Fibroblast of mammary gland (primary cell): ENCODE measurements around the gene KPTN.

ENCODE experiments used
- DNase-seq: peaks from one replicate; pipeline ENCODE4 v3.0.0-alpha.2; 2010; ENCODE audit warnings: low read depth
- H3K4me3 ChIP-seq: 2 replicates; pipeline ENCODE4 v1.5.1; 2011; ENCODE audit warnings: low read depth, mild to moderate bottlenecking, low read length, moderate library complexity; ENCODE audit not compliant: control insufficient read depth
- TF ChIP-seq, protein P1 (sequence below): conservative IDR thresholded peaks from 2 replicates; pipeline ENCODE4 v1.5.1; 2011; ENCODE audit warnings: low read depth, low read length, inconsistent platforms; ENCODE audit not compliant: control insufficient read depth, insufficient read depth

KPTN gene

DNA sequence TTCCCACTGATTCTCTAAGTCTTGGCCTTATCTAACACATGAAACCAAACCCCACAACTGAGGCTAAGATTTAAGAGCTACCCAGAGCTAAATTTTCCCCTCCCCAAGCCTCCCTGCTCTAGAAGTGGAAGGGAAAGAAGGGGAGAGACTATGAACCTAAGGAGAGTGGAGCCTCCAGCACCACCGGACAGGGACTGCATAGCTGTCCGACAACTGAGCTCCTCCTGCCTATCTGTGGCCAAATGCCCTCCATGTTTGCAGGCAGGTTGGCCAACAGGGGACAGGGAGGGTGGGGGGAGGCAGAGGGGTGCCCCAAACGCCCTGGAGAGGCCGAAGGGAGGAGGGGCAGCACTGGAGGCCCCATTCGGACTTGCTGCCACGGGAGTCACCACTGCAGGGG lies 36.8 kb upstream of the KPTN start:
- DNase-seq = no peak
- TF ChIP-seq, protein P1, sequence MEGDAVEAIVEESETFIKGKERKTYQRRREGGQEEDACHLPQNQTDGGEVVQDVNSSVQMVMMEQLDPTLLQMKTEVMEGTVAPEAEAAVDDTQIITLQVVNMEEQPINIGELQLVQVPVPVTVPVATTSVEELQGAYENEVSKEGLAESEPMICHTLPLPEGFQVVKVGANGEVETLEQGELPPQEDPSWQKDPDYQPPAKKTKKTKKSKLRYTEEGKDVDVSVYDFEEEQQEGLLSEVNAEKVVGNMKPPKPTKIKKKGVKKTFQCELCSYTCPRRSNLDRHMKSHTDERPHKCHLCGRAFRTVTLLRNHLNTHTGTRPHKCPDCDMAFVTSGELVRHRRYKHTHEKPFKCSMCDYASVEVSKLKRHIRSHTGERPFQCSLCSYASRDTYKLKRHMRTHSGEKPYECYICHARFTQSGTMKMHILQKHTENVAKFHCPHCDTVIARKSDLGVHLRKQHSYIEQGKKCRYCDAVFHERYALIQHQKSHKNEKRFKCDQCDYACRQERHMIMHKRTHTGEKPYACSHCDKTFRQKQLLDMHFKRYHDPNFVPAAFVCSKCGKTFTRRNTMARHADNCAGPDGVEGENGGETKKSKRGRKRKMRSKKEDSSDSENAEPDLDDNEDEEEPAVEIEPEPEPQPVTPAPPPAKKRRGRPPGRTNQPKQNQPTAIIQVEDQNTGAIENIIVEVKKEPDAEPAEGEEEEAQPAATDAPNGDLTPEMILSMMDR = no peak
- no peak overlapping the region for H3K4me3 ChIP-seq

DNA sequence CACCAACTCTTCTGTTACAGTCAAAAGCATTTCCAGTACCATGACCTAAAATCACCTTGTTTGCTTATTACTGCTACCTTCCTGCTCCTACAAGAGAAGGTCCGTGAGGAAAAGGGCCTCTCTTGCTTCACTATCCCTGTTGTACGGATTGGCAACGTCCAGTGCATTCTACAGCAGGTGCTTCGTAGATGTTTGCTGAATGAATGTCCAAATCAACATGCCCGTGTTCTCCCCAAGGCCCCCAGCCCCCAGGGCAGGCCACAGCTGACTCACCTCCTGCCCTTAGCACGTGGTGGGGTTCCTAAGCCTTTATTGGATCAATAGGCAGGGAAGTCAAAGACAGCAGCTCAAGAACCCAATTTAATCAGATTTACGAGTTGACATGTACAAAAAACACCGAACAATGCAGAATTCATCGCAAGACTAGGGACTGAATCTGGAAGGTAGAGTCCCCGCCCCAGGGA lies 36.4 kb upstream of the KPTN start:
- TF ChIP-seq, protein P1 = no peak
- H3K4me3 ChIP-seq = no peak overlapping the region
- DNase-seq = no peak

DNA sequence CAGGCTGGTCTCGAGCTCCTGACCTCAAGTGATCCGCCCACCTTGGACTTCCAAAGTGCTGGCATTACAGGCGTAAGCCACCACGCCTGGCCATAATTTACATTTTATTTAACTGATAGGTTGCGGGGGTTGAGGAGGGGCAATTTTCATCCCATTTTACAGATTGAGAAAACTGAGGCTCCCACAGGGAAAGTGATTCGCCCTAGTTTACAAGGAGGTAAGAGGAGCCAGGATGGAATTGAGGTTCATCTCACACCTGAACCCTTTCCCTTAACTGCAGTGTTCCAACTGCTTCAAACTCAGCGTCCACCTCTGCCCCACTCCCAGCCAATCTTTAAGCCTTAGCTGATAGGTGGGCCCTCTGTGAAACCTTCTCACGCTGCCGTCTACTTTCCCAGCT lies 34.8 kb upstream of the KPTN start:
- no peak overlapping the region for H3K4me3 ChIP-seq
- TF ChIP-seq, protein P1 = no peak
- DNase-seq = no peak

DNA sequence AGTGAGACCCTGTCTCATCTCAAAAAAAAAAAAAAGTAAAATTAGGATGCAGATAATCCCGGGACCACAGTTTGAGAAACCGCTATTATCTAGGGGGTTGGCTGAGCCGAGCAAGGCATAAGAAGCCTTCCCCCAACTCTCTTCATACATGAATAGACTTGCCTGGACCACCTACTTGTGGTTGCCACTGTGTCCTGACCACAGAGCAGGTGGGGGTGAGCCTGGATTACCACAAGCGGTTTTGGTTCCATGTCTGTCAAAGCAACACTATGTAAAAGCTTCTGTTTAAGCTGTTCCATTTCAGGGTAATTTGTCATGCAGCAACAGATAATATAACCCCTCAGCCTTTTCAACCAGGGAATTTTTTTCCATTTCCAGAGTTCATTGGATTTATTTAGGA lies 34.1 kb upstream of the KPTN start:
- TF ChIP-seq, protein P1 = no peak
- no peak for DNase-seq
- H3K4me3 ChIP-seq = no peak overlapping the region

DNA sequence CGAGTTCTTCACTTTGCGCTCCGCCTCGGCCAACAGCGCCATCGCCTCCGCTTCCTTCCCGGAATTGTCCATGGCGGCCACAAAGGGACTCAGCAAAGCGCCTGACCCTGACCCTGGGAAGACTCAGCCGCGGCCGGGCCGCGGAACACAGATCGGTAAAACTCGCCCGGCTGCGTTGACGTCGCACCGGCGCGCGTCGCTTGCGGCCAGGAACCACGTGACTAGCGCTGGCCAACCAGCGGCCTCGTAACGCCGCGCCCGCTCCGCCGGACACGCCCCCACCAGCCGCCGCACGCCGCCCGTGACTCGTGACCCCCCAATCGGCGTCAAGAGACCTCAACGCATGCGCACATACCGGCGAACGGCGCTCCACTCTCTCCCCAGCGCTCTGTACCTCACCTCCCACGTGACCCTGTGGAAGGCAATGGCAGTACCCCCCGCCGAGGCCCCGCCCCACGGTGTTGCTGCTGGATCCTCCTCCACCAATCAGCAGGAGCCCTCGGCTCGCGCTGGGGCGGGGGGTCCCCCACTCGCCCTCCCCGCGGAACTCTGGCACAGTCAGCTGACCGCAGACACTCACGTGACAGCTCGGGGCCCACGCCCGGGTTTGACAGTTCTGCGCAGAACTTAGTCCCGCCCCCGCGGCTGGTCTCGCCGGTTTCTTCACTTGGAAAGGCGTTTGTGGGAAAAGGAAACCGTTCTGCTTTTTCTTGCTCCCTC lies 31.0 kb upstream of the KPTN start, which contains the start of gene NAPA:
NAPA (minus strand) TSS at position 195 of the 720 bp plus-strand sequence; CDS start at position 72, 123 bp downstream.
- peak within 1 kb of the TSS; percentile 100 for H3K4me3 ChIP-seq
- TF ChIP-seq, protein P1 = no peak
- DNase-seq = peak; percentile 100

DNA sequence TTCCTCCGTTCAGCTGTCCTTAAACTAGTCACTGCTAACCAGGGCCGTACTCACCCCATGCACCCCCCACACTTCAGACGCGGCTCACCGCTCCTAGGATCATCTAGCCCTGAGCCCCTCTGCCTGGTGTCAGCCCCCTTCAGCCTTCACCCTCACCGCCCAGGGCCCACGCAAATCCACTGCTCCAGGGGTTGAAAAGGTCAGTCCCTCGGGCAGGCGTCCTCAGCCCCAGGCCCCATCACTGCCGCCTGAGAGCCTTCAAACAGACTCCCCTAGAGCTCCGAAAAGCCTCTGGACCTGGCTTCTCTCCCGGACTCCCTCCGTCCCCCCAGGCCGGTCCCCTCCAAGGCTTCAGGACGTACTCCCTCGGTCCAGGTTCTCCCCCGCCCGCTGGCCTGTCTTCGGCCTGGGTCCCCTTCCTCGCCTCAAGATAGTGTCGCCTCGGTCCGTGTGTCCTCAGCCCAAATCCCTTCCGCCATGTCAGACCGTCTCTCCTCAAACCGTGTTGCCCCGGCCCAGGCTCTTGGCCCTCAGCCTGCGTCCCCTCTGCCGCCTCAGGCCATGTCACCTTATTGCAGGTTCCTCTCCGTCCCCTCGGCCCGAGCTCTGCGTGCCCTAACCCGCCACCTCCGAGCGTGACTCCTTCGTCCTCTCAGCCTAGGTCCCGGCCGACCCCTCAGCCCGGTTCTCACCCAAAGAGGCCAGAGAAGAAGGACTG lies 30.3 kb upstream of the KPTN start:
- peak overlapping the region; percentile 100 for H3K4me3 ChIP-seq
- TF ChIP-seq, protein P1 = no peak
- DNase-seq = no peak
